Trophoblast cell (in vitro differentiated cells and primary cell): ENCODE measurements around the gene CNST.
"Not testable (repeated sequence)": the region's sequence is repeated elsewhere in the genome, so short reads cannot be mapped to it uniquely, and the experiment has no call there.

Experiments
- DNase-seq, 2 donors: peaks; one replicate each; pipeline ENCODE4 v3.0.0-alpha.2; 2016
- H2AFZ ChIP-seq: 2 replicates; pipeline ENCODE4 v1.6.1; 2013; ENCODE audit warnings: low read length, moderate library complexity, mild to moderate bottlenecking; ENCODE audit not compliant: insufficient read depth, poor library complexity
- H2AK5ac ChIP-seq: 2 replicates; pipeline ENCODE4 v1.6.1; 2013; ENCODE audit warnings: mild to moderate bottlenecking, low read length
- H2BK120ac ChIP-seq: 2 replicates; pipeline ENCODE4 v1.6.1; 2013; ENCODE audit warnings: low read length, mild to moderate bottlenecking, moderate library complexity; ENCODE audit not compliant: insufficient read depth, poor library complexity
- H2BK12ac ChIP-seq: 2 replicates; pipeline ENCODE4 v1.6.1; 2013; ENCODE audit warnings: mild to moderate bottlenecking, low read length, moderate library complexity
- H2BK5ac ChIP-seq: 2 replicates; pipeline ENCODE4 v1.6.1; 2013; ENCODE audit warnings: low read length, low read depth, moderate library complexity, mild to moderate bottlenecking; ENCODE audit not compliant: poor library complexity
- H3K14ac ChIP-seq: 2 replicates; pipeline ENCODE4 v1.6.1; 2013; ENCODE audit warnings: mild to moderate bottlenecking, low read length
- H3K18ac ChIP-seq: 2 replicates; pipeline ENCODE4 v1.6.1; 2013; ENCODE audit warnings: mild to moderate bottlenecking, low read length
- H3K23ac ChIP-seq: 2 replicates; pipeline ENCODE4 v1.6.1; 2013; ENCODE audit warnings: low read length
- H3K27ac ChIP-seq: 2 replicates; pipeline ENCODE4 v1.5.1; 2013; ENCODE audit warnings: low read depth, mild to moderate bottlenecking, inconsistent platforms, low read length, moderate library complexity
- H3K27me3 ChIP-seq: 2 replicates; pipeline ENCODE4 v1.6.1; 2013; ENCODE audit warnings: inconsistent platforms, mild to moderate bottlenecking, low read length, moderate library complexity; ENCODE audit not compliant: insufficient read depth
- H3K36me3 ChIP-seq, 2 experiments: 1 replicate in 1 of 2; 2 replicates in 1 of 2; pipeline ENCODE4 v1.6.1; 2013; ENCODE audit warnings: low read length in 2 of 2, mild to moderate bottlenecking in 2 of 2, moderate library complexity in 1 of 2; ENCODE audit not compliant: insufficient read depth in 2 of 2, control insufficient read depth in 1 of 2
- H3K4ac ChIP-seq: 2 replicates; pipeline ENCODE4 v1.6.1; 2013; ENCODE audit warnings: low read depth, mild to moderate bottlenecking, low read length, moderate library complexity
- H3K4me1 ChIP-seq, 2 experiments: 1 replicate in 1 of 2; 2 replicates in 1 of 2; pipeline ENCODE4 v1.6.1; 2013; ENCODE audit warnings: low read length in 2 of 2, mild to moderate bottlenecking in 2 of 2, moderate library complexity in 1 of 2; ENCODE audit not compliant: insufficient read depth in 2 of 2, control insufficient read depth in 1 of 2
- H3K4me2 ChIP-seq: 2 replicates; pipeline ENCODE4 v1.6.1; 2013; ENCODE audit warnings: inconsistent platforms, mild to moderate bottlenecking, low read length, moderate library complexity
- H3K4me3 ChIP-seq: 2 replicates; pipeline ENCODE4 v1.5.1; 2013; ENCODE audit warnings: mild to moderate bottlenecking, low read depth, low read length, inconsistent platforms
- H3K79me1 ChIP-seq: one replicate; pipeline ENCODE4 v1.6.1; 2013; ENCODE audit warnings: low read length
- H3K79me2 ChIP-seq: 2 replicates; pipeline ENCODE4 v1.6.1; 2013; ENCODE audit warnings: low read length, mild to moderate bottlenecking; ENCODE audit not compliant: control insufficient read depth, insufficient read depth, poor library complexity
- H3K9ac ChIP-seq: 2 replicates; pipeline ENCODE4 v1.6.1; 2013; ENCODE audit warnings: mild to moderate bottlenecking, low read length
- H3K9me3 ChIP-seq: 2 replicates; pipeline ENCODE4 v1.6.1; 2013; ENCODE audit warnings: low read depth, mild to moderate bottlenecking, control low read depth, inconsistent platforms, low read length; ENCODE audit not compliant: insufficient read depth
- H4K12ac ChIP-seq: 2 replicates; pipeline ENCODE4 v1.6.1; 2013; ENCODE audit warnings: low read depth, mild to moderate bottlenecking, low read length, moderate library complexity
- H4K8ac ChIP-seq: 2 replicates; pipeline ENCODE4 v1.6.1; 2013; ENCODE audit warnings: low read depth, mild to moderate bottlenecking, low read length, moderate library complexity
- H4K91ac ChIP-seq: one replicate; pipeline ENCODE4 v1.6.1; 2013; ENCODE audit warnings: low read depth, mild to moderate bottlenecking, low read length, moderate library complexity
- WGBS: extraction: QIAGEN DNeasy Blood & Tissue Kit; methylation state at CpG from one replicate; pipeline ENCODE4 v1.1.7; 2013; ENCODE audit warnings: missing lambda C conversion rate; ENCODE audit not compliant: insufficient read length, insufficient coverage; ENCODE audit errors: extremely low coverage; 5-methylcytosine and 5-hydroxymethylcytosine counted together

The CNST gene

GRCh38 chr1:246558041-246558440 is 8.2 kb upstream of the CNST start:
- Histone ChIP-seq H3K4me2 (no peak overlapping the region), H3K79me2 (no peaks in the 10 kb centered on the region), H2BK5ac (no peak overlapping the region), H3K14ac (no peak overlapping the region), H3K36me3 (peaks cover 12 to 26% of the 10 kb centered on the region in 2 experiments), H2BK120ac (no peak overlapping the region), H3K9ac (no peak overlapping the region), H3K4me1 (no peaks in the 10 kb centered on the region), H3K4ac (no peak overlapping the region), H3K4me3 (no peak overlapping the region), H3K27ac (no peak overlapping the region), H3K79me1 (no peaks in the 10 kb centered on the region), H4K12ac (no peak overlapping the region), H2BK12ac (no peak overlapping the region), H3K27me3 (no peaks in the 10 kb centered on the region), H3K9me3 (no peaks in the 10 kb centered on the region), H4K8ac (no peak overlapping the region), H2AK5ac (no peak overlapping the region), H3K23ac (no peak overlapping the region), H3K18ac (no peak overlapping the region), H4K91ac (no peak overlapping the region), H2AFZ (no peak overlapping the region)
- DNase-seq = no peak
- WGBS = no CpG with 5 or more reads among the region's 2 CpGs

- whole genome bisulfite sequencing = no CpG with 5 or more reads among the region's 4 CpGs
- Histone ChIP-seq H2AFZ (no peak overlapping the region), H4K8ac (no peak overlapping the region), H2BK12ac (no peak overlapping the region), H3K79me2 (no peaks in the 10 kb centered on the region), H3K9me3 (no peaks in the 10 kb centered on the region), H3K27me3 (no peaks in the 10 kb centered on the region), H3K4me1 (no peaks in the 10 kb centered on the region), H3K79me1 (no peaks in the 10 kb centered on the region), H3K23ac (no peak overlapping the region), H4K12ac (no peak overlapping the region), H3K18ac (no peak overlapping the region), H2BK120ac (no peak overlapping the region), H3K27ac (no peak overlapping the region), H3K4ac (no peak overlapping the region), H3K14ac (no peak overlapping the region), H2BK5ac (no peak overlapping the region), H3K9ac (no peak overlapping the region), H3K4me2 (no peak overlapping the region), H4K91ac (no peak overlapping the region), H2AK5ac (no peak overlapping the region), H3K36me3 (peaks cover 9 to 24% of the 10 kb centered on the region in 2 experiments), H3K4me3 (no peak overlapping the region)
- DNase-seq = no peak
These were observed 6.9 kb upstream of the CNST start for GRCh38 chr1:246559310-246559709.

- H4K91ac ChIP-seq, H4K8ac ChIP-seq, H2BK12ac ChIP-seq, H3K4me2 ChIP-seq, H4K12ac ChIP-seq, H2BK120ac ChIP-seq, H2BK5ac ChIP-seq, H2AK5ac ChIP-seq, H3K23ac ChIP-seq, H3K79me2 ChIP-seq, H3K4me1 ChIP-seq, H3K9me3 ChIP-seq, H3K18ac ChIP-seq, H3K27ac ChIP-seq, H3K79me1 ChIP-seq, H3K14ac ChIP-seq, H3K27me3 ChIP-seq, H3K4ac ChIP-seq, H2AFZ ChIP-seq, H3K4me3 ChIP-seq, H3K9ac ChIP-seq: not testable (repeated sequence)
- peak in 1 of 2 donors; percentile 8 for DNase-seq
- H3K36me3 ChIP-seq = peaks cover 5 to 19% of the 10 kb centered on the region in 2 experiments
- WGBS = no CpG with 5 or more reads among the region's 10 CpGs
These were observed 5.4 kb upstream of the CNST start for GRCh38 chr1:246560833-246561232.

GRCh38 chr1:246564839-246565750 is 1.2 kb upstream of the CNST start:
- peak overlapping the region; percentile 67 for H3K14ac ChIP-seq
- peak overlapping the region; percentile 84 for H4K8ac ChIP-seq
- H2BK12ac ChIP-seq = no peak overlapping the region
- H3K4me3 ChIP-seq = peak overlapping the region; percentile 95
- peak overlapping the region; percentile 65 for H3K18ac ChIP-seq
- H3K9ac ChIP-seq = peak overlapping the region; percentile 89
- H3K36me3 ChIP-seq = peaks cover 3 to 13% of the 10 kb centered on the region in 2 experiments
- H2AFZ ChIP-seq = peak overlapping the region; percentile 64
- H3K4me2 ChIP-seq = peak overlapping the region; percentile 83
- no peaks in the 10 kb centered on the region for H3K9me3 ChIP-seq
- H2BK120ac ChIP-seq = peak overlapping the region; percentile 16
- H3K79me1 ChIP-seq = peaks cover 9% of the 10 kb centered on the region
- peak overlapping the region; percentile 66 for H4K12ac ChIP-seq
- H3K27ac ChIP-seq = no peak overlapping the region
- DNase-seq = peak in 1 of 2 donors; percentile 24
- peaks cover 3 to 4% of the 10 kb centered on the region in 2 experiments for H3K4me1 ChIP-seq
- H3K79me2 ChIP-seq = peaks cover 9% of the 10 kb centered on the region
- no peak overlapping the region for H2BK5ac ChIP-seq
- H4K91ac ChIP-seq = no peak overlapping the region
- H3K23ac ChIP-seq = no peak overlapping the region
- no peaks in the 10 kb centered on the region for H3K27me3 ChIP-seq
- no peak overlapping the region for H2AK5ac ChIP-seq
- no CpG with 5 or more reads among the region's 33 CpGs for WGBS
- peak overlapping the region; percentile 98 for H3K4ac ChIP-seq
